GM21515 (cell line): ENCODE measurements around the gene XRCC1.
"Not testable (repeated sequence)": the region's sequence is repeated elsewhere in the genome, so short reads cannot be mapped to it uniquely, and the experiment has no call there.

ENCODE experiments used
- ATAC-seq: cut with Tn5 transposase; IDR thresholded peaks from one replicate; pipeline ENCODE4 v1.9.1; 2021; ENCODE audit not compliant: unreplicated experiment

Gene XRCC1

DNA sequence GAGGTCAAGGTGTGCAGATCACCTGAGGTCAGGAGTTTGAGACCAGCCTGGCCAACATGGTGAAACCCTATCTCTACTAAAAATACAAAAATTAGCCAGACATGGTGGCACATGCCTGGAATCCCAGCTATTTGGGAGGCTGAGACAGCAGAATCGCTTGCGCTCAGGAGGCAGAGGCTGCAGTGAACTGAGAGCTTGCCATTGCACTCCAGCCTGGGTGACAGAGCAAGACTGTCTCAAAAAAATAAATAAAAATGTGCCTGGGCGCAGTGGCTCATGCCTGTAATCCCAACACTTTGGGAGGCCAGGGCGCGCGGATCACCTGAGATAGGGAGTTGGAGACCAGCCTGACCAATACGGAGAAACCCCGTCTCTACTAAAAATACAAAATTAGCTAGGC, 51.6 kb downstream of the XRCC1 start:
- not testable (repeated sequence) for ATAC-seq

- ATAC-seq: no peak
Observed at GRCh38 chr19:43522929-43523328, 52.4 kb downstream of the XRCC1 start.

DNA sequence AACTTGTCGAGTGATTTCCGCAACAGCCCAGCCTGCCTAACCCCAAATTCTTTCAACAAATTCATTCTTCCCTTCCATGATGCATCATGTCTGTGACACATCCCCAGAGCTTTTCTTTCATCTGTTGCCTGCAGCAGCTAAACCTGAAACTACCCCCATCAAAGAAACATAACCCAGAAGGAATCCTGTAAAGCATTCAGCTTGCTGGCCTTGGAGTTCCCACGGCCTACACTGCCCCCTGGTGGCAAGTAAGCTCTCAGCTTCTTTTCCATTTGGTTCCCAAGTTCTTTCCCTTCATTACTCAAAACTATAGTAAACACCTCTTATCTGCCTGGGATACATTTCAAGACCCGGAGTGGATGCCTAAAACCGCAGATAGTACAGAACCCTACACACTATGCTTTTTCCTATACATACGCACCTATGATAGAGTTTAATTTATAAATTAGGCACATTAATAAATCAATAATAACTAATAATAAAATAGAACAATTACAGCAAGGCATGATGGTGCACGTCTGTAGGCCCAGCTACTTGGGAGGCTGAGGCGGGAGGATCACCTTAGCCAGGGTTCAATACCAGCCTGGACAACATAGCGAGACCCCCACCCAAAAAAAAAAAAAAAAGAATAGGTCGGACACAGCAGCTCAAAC, 55.8 kb downstream of the XRCC1 start:
- ATAC-seq: no peak

DNA sequence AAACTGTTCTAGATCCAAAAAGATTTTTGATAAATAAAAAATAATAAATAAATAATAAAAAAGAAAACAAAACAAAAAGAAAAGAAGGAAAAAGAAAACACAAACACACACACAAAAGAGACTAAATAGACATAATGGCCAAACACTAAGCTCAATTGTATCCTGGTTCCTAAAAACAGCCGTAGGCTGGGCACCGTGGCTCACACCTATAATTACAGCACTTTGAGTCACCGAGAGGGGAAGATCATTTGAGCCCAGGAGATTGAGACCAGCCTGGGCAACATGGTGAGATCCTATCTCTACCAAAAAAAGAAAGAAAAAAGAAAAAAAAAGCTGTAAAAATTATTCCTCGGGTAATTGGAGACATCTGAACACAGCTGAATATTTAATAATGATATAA, 57.3 kb downstream of the XRCC1 start:
- ATAC-seq: no peak

DNA sequence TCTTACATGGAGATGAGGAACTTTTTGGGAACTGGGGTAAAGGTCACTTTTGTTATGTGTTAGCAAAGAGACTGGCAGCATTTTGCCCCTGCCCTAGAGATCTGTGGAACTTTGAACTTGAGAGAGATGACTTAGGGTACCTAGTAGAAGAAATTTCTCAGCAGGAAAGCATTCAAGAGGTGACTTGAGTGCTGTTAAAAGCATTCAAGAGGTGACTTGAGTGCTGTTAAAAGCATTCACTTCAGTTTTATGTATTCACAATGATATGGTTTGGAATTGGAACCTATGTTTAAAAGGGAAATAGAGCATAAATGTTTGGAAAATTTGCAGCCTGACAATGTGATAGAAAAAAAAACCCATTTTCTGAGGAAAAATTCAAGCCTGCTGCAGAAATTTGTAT, 62.9 kb downstream of the XRCC1 start:
- ATAC-seq: not testable (repeated sequence)

GRCh38 chr19:43511324-43511723, 64.0 kb downstream of the XRCC1 start:
- ATAC-seq: no peak

- ATAC-seq: no peak
Observed at GRCh38 chr19:43510713-43511112, 64.6 kb downstream of the XRCC1 start.

- ATAC-seq: no peak
Observed at GRCh38 chr19:43507880-43508279, 67.4 kb downstream of the XRCC1 start.

DNA sequence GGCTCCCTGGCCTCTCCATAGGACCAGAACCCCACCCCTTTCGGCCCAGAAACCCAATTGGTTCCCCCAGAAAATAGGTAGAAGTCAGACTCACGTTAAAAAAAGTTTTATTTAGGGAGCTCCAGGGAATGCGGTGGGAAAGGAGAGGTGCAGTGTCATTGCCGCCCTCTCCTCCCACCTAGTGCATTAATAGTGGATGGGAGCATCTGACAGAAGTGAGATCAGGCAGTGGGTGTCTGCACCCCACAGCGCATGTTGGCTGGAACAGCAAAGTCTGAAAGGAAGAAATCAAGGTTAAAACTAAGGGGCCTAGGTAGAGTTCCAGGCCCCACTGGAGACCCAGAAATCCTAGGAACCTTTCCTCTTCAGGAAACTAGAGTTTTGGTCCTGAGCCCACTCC, 68.7 kb downstream of the XRCC1 start:
- no peak for ATAC-seq

DNA sequence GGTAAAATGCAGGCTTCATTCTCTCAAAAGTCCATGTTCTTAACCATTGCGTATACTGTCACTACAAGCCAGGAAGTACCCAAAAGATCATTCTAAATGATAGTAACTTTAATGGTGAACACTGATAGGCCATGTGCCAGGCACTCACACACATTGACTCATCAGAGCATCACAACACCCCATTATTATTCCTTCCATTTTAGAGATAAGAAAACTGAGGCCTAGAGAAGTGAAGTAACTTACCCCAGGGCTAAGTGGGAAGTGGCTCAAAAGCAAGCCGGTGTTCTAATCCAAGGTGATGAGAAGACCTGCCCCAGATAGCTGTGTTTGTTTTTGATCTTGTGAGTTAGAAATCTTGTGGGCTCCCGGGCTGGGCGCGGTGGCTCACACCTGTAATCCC, 69.4 kb downstream of the XRCC1 start:
- no peak for ATAC-seq

DNA sequence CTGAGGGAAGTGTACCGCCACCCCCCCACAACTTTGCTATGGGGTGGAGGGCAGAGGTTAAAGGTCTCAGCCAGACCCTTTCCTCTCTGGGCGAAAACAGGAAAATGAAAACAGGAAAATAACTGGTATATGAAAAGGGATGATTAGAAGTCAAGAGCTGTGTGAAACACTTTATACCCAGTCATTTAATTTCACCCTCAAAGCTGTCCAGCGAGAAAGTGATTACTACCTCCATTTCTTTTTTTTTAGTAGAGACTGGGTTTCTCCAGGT, 70.2 kb downstream of the XRCC1 start:
- ATAC-seq: no peak

DNA sequence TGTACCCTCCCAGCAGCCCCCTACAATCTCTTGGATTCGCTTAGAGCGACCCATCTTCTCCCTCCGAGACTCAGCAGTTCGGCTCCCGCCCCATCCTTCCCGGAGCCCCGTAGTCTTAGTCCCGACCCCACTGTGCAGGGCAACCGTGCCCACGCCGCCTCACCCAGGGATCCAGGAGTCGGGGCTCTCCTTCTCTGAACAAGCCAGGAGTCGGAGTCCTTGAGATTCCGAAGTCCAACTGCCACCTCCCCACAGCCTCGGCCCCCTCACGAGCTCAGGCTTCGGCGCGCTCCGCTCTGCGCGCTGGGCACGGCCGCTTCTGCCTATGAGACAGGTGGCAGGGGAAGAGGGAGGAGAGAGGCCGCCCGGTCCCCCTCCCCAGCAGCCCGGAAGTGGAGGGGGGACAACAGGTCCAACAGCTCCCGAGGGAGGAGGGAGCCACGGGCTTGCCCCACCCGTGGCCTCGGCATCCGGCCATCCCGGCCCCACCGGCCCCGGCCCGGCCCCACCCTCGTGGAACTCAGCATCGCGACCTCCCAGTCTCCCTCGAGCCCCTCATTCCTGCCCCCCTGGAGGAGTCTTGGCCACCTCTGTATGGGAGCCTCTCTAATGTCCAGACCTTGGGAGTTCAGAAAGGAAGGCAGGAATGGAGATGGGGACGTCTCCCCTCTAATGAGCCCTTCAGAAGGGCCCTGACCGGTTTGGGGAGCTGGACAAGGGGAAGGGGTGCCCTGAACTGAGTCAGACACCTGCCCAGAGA, 70.7 kb downstream of the XRCC1 start, which contains the start of gene PHLDB3:
Gene PHLDB3 (minus strand): TSS at position 321 of the 760 bp plus-strand sequence. CDS start 628 bp downstream, outside the sequence.
- ATAC-seq: peak; percentile 26

DNA sequence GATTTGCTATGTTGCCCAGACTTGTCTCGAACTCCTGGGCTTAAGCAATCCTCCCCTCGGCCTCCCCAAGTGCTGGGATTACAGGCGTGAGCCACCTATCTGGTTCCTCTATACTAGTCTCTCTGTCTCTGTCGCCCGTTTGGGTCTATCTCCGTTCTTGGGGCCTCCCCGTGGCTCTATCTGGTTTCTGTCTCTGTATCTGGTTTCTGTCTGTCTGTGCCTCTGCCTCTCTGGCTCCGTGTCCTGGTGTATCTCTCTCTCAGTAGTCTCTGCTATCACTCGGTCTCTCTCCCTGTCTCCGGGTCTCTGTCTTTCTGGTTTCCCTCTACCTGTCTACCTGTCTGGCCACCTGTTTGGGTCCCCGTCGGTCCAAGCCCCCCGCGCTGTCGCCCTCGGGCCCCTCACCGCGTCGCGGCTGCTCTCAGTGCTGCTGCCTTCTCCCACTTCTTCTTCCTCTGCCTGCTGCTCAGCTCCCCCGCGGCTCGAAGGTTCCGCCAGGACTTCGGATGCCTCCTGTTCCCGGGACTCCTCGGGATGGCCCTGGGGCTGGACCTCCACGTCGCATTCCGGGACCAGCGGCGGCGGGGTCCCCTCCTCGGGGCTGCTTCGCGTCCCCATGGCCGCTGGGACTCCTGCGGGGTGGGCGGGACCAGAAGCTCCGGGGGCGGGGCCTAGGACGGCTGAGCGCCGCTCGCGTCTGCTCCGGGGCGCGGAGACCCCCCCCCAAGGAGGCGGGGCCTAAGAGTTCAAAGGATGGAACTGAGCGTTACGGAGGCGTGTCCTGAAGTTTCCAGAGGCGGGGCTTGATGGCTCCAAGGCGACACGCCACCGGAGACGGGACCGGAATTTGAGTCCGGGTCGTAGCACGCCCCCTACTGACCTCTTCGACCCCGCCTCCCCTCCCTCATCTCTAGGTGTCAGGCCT, 71.6 kb downstream of the XRCC1 start:
- peak; percentile 77 for ATAC-seq

DNA sequence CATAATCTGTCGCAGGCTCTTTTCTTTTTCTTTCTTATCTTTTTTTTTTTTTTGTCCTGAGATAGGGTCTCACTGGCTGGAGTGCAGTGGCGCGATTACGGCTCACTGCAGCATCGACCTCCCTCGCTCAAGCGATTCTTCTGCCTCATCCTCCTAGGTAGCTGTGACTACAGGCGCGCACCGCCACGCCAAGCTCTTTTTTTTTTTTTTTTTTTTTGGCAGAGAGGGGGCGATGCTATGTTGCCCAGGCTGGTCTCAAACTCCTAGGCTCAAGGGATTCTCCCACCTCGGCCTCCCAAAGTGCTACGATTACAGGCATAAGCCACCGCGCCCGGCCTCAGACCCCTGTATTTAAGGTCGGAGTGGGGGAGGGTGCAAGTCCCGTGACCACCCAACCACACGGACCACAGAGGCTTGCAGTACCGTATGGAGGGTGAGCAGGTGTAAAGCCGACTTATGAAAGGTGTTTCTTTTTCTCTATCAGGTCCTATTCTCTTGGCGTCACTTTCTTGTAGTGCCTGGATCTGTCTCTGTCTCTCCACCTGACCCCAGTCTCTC, 72.8 kb downstream of the XRCC1 start:
- no peak for ATAC-seq

GRCh38 chr19:43501661-43502418, 73.5 kb downstream of the XRCC1 start:
- ATAC-seq: no peak

DNA sequence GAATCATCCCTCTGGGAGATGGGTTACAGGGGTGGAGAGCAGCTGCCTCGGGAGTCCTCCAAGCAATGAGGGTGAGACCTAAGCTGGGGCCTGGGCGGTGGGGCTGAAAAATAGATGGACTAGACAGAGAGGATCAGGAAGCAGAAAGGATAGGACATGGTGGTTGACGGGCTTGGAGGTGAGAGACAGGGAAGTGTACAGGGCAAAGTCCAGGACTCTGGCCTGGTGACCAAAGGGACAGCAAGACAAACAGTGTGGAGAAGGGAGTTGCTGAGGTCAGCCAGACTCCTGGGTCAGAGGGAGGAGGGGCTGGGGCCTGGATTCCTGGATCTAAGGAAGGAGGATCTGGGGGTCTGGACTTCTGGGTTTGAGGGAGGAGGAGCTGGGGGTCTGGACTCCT, 76.3 kb downstream of the XRCC1 start:
- no peak for ATAC-seq

- ATAC-seq: no peak
Observed at GRCh38 chr19:43498233-43498842, 77.0 kb downstream of the XRCC1 start.

DNA sequence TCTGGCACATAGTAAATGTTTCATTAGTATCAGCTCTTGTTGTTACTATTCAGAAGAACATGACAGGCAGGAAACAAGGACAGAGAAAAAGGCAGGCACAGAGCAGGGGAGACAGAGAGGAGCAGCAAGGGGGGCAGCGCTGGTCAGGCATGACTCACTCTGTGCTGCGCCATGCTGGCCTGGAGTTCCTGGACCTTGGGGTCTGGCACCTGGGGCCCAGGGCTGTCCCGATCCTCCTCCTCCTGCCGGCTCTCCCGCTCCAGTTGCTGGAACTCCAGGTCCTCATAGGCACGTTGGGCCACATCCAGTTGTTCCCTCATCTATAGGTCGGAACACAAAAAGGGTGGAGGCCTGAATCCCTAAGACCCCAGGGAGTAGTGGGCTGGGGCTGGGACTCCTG, 78.4 kb downstream of the XRCC1 start:
- no peak for ATAC-seq

DNA sequence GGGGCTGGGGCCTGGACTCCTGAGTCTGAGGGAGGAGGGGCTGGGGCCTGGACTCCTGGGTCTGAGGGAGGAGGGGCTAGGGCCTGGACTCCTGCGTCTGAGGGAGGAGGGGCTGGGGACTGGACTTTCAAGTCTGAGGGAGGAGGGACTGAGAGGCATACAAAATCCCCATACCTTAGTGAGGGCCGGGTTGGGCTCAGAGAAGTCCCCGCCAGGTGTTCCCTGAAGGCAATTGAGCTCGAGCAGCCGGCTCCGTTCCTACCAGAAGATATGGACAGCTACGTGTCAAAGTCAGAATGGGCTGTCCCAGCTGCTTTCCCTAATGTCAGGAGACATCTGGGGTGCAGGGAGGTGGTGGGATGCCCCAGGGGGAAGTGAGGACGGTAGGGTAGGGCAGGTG, 80.2 kb downstream of the XRCC1 start:
- no peak for ATAC-seq
